Measurements from ENCODE around the gene HNF4A. TPM values are rescaled to one million over a fixed set of nuclear protein-coding genes. Genes with fewer than 3 reads are reported as not detected.
A peak's percentile ranks its signal among the peaks of the same experiment; 100 is the strongest.

HNF4A gene
- total and polyA plus RNA-seq, 2 of the 13 experiments (the other 11 are each of a cell fraction or from before 2014, with no cell fraction given), result 80.9 to 169 TPM

- TF ChIP-seq, protein P1, sequence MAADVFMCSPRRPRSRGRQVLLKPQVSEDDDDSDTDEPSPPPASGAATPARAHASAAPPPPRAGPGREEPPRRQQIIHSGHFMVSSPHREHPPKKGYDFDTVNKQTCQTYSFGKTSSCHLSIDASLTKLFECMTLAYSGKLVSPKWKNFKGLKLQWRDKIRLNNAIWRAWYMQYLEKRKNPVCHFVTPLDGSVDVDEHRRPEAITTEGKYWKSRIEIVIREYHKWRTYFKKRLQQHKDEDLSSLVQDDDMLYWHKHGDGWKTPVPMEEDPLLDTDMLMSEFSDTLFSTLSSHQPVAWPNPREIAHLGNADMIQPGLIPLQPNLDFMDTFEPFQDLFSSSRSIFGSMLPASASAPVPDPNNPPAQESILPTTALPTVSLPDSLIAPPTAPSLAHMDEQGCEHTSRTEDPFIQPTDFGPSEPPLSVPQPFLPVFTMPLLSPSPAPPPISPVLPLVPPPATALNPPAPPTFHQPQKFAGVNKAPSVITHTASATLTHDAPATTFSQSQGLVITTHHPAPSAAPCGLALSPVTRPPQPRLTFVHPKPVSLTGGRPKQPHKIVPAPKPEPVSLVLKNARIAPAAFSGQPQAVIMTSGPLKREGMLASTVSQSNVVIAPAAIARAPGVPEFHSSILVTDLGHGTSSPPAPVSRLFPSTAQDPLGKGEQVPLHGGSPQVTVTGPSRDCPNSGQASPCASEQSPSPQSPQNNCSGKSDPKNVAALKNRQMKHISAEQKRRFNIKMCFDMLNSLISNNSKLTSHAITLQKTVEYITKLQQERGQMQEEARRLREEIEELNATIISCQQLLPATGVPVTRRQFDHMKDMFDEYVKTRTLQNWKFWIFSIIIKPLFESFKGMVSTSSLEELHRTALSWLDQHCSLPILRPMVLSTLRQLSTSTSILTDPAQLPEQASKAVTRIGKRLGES (CRISPR knock-in tag; IDR thresholded peaks at IDR 0.05; ENCODE audit: borderline replicate concordance), result no peak
- peak; percentile 57; the same call in 1 of the 2 replicates for TF ChIP-seq ONECUT2 (CRISPR knock-in tag; IDR thresholded peaks at IDR 0.05)
- TF ChIP-seq SIX4 (CRISPR knock-in tag; IDR thresholded peaks at IDR 0.05), result peak; percentile 85
- peak; percentile 85; the same call in 1 of the 2 replicates for TF ChIP-seq SNAPC2 (CRISPR knock-in tag; IDR thresholded peaks at IDR 0.05)
- TF ChIP-seq HDAC2 (CRISPR knock-in tag; IDR thresholded peaks at IDR 0.05), result peak; percentile 97
- TF ChIP-seq ZNF280B (CRISPR knock-in tag; IDR thresholded peaks at IDR 0.05; ENCODE audit: borderline replicate concordance), result peak; percentile 88
- TF ChIP-seq ZFX (CRISPR knock-in tag; IDR thresholded peaks at IDR 0.05; ENCODE audit: low read depth), result peak; percentile 62
- peak; percentile 96 for TF ChIP-seq NCOA2 (CRISPR knock-in tag; IDR thresholded peaks at IDR 0.05)
- no peak for TF ChIP-seq RFXANK (CRISPR knock-in tag; IDR thresholded peaks at IDR 0.05)
- peak; percentile 77 for TF ChIP-seq HNF4A (CRISPR knock-in tag; IDR thresholded peaks at IDR 0.05)
- 0 out of 2 replicates have a peak, but pooled peaks have one; percentile 18 for TF ChIP-seq CSRNP1 (CRISPR knock-in tag; IDR thresholded peaks at IDR 0.05)
- TF ChIP-seq RXRB (CRISPR knock-in tag; IDR thresholded peaks at IDR 0.05; ENCODE audit: borderline replicate concordance), result peak; percentile 97
- TF ChIP-seq DNMT3B (CRISPR knock-in tag; conservative IDR thresholded peaks at IDR 0.05), result peak; percentile 87; the same call in 1 of the 2 replicates
- no peak for TF ChIP-seq PRPF4 (IDR thresholded peaks at IDR 0.05; ENCODE audit: low read depth, low read length, poor library complexity, severe bottlenecking)
- peak; percentile 66; the same call in 1 of the 2 replicates for TF ChIP-seq HOXA3 (CRISPR knock-in tag; IDR thresholded peaks at IDR 0.05)
- no peak for TF ChIP-seq EED (CRISPR knock-in tag; IDR thresholded peaks at IDR 0.05)
- TF ChIP-seq MAFK (conservative IDR thresholded peaks at IDR 0.05 in 1 of 2, IDR thresholded peaks at IDR 0.05 in 1 of 2; ENCODE audit: low read length in 2 of 2), result no peak
- 0 out of 2 replicates have a peak, but pooled peaks have one; percentile 21 for TF ChIP-seq ZBTB38 (CRISPR knock-in tag; IDR thresholded peaks at IDR 0.05)
- no peak for TF ChIP-seq ZNF577 (CRISPR knock-in tag; IDR thresholded peaks at IDR 0.05; ENCODE audit: borderline replicate concordance, low read depth)
- TF ChIP-seq ZBTB46 (CRISPR knock-in tag; IDR thresholded peaks at IDR 0.05; ENCODE audit: borderline replicate concordance), result peak; percentile 86; the same call in 1 of the 2 replicates
- peak; percentile 76; the same call in 1 of the 2 replicates for TF ChIP-seq ZFP1 (CRISPR knock-in tag; IDR thresholded peaks at IDR 0.05)
- TF ChIP-seq RXRA (CRISPR knock-in tag; IDR thresholded peaks at IDR 0.05), result peak; percentile 76
Observed at GRCh38 chr20:44428174-44429016, 72.9 kb downstream of the HNF4A start (continued).
